Measurements from ENCODE around the gene ZBTB4.

The ZBTB4 gene

DNA sequence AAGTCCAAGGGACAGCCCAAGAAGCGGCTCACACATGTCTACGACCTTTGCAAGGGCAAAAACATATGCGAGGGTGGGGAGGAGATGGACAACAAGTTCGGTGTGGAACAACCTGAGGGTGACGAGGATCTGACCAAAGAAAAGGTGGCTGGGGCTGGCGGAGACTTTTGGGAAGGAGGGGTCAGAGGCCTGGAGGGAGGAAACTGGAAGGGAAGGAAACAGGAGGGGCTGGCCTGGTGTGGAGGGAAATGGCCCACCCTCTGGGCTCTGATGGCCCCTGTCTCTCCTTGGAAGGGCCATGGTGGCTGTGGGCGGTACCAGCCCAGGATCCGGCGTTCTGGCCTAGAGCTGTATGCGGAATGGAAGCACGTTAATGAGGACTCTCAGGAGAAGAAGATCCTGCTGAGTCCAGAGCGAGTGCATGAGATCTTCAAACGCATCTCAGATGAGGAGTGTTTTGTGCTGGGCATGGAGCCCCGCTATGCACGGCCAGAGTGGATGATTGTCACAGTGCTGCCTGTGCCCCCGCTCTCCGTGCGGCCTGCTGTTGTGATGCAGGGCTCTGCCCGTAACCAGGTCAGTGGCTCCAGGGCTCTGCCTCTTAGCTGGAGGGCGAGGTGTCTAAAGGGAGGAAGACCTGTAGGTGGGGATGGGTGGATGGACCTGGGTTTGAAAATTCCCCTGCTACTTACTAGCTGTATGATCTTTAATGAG, 17.2 kb upstream of the ZBTB4 start:
- Histone ChIP-seq H3K4me3 (ENCODE audit: low read depth, low read length, poor library complexity, severe bottlenecking) (no peak overlapping the region), H3K27ac (ENCODE audit: low read depth, low read length, poor library complexity, severe bottlenecking) (no peak overlapping the region), H3K4me1 (ENCODE audit: insufficient read depth, low read length, severe bottlenecking) (peaks cover 17% of the 10 kb centered on the region), H2AFZ (ENCODE audit: low read length) (no peak overlapping the region), H3K4me2 (ENCODE audit: low read length) (no peak overlapping the region), H3K9ac (ENCODE audit: low read length) (no peak overlapping the region), H3K79me2 (ENCODE audit: insufficient read depth, low read length) (peaks cover 34% of the 10 kb centered on the region), H4K20me1 (ENCODE audit: insufficient read depth, low read length) (no peaks in the 10 kb centered on the region), H3K9me2 (ENCODE audit: low read depth, low read length) (no peaks in the 10 kb centered on the region), H3K9me3 (ENCODE audit: low read length) (no peaks in the 10 kb centered on the region), H3F3A (ENCODE audit: insufficient read depth, low read length) (no peaks in the 10 kb centered on the region), H3K36me3 (ENCODE audit: insufficient read depth, low read length) (peaks cover 77% of the 10 kb centered on the region), H3K27me3 (ENCODE audit: insufficient read depth, low read length) (no peaks in the 10 kb centered on the region)
- TF ChIP-seq, protein P1, sequence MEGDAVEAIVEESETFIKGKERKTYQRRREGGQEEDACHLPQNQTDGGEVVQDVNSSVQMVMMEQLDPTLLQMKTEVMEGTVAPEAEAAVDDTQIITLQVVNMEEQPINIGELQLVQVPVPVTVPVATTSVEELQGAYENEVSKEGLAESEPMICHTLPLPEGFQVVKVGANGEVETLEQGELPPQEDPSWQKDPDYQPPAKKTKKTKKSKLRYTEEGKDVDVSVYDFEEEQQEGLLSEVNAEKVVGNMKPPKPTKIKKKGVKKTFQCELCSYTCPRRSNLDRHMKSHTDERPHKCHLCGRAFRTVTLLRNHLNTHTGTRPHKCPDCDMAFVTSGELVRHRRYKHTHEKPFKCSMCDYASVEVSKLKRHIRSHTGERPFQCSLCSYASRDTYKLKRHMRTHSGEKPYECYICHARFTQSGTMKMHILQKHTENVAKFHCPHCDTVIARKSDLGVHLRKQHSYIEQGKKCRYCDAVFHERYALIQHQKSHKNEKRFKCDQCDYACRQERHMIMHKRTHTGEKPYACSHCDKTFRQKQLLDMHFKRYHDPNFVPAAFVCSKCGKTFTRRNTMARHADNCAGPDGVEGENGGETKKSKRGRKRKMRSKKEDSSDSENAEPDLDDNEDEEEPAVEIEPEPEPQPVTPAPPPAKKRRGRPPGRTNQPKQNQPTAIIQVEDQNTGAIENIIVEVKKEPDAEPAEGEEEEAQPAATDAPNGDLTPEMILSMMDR (IDR thresholded peaks at IDR 0.05; ENCODE audit: low read length): no peak
- TF ChIP-seq EZH2 (IDR thresholded peaks at IDR 0.05; ENCODE audit: borderline replicate concordance, low read length): no peak

DNA sequence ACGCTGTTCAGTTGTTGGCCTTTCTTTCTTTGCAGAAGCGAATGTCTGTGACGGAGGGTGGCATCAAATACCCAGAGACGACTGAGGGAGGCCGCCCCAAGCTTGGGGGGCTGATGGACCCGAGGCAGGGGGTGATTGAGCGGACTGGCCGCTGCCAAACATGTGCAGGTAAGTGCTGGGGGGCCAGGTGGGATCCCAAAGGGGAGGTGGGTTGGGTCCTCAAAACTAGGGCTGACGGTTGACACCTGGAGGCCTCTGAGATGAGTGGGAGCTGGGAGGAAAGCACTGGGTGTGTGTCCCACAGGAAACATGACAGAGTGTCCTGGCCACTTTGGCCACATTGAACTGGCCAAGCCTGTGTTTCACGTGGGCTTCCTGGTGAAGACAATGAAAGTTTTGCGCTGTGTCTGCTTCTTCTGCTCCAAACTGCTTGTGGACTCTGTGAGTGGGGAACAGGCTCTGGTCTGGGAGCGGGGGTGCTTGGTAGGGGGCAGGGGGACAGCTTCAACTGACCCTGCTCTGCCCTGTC, 16.5 kb upstream of the ZBTB4 start:
- H2AFZ ChIP-seq (ENCODE audit: low read length): no peak overlapping the region
- no peak overlapping the region for H3K4me3 ChIP-seq (ENCODE audit: low read depth, low read length, poor library complexity, severe bottlenecking)
- peaks cover 77% of the 10 kb centered on the region for H3K36me3 ChIP-seq (ENCODE audit: insufficient read depth, low read length)
- H3F3A ChIP-seq (ENCODE audit: insufficient read depth, low read length): no peaks in the 10 kb centered on the region
- H3K9me3 ChIP-seq (ENCODE audit: low read length): no peaks in the 10 kb centered on the region
- H3K27ac ChIP-seq (ENCODE audit: low read depth, low read length, poor library complexity, severe bottlenecking): no peak overlapping the region
- TF ChIP-seq EZH2 (IDR thresholded peaks at IDR 0.05; ENCODE audit: borderline replicate concordance, low read length): no peak
- TF ChIP-seq, protein P1 (IDR thresholded peaks at IDR 0.05; ENCODE audit: low read length): no peak
- no peak overlapping the region for H3K9ac ChIP-seq (ENCODE audit: low read length)
- no peaks in the 10 kb centered on the region for H3K9me2 ChIP-seq (ENCODE audit: low read depth, low read length)
- H4K20me1 ChIP-seq (ENCODE audit: insufficient read depth, low read length): no peaks in the 10 kb centered on the region
- H3K27me3 ChIP-seq (ENCODE audit: insufficient read depth, low read length): no peaks in the 10 kb centered on the region
- no peak overlapping the region for H3K4me2 ChIP-seq (ENCODE audit: low read length)
- peaks cover 24% of the 10 kb centered on the region for H3K4me1 ChIP-seq (ENCODE audit: insufficient read depth, low read length, severe bottlenecking)
- H3K79me2 ChIP-seq (ENCODE audit: insufficient read depth, low read length): peaks cover 39% of the 10 kb centered on the region

DNA sequence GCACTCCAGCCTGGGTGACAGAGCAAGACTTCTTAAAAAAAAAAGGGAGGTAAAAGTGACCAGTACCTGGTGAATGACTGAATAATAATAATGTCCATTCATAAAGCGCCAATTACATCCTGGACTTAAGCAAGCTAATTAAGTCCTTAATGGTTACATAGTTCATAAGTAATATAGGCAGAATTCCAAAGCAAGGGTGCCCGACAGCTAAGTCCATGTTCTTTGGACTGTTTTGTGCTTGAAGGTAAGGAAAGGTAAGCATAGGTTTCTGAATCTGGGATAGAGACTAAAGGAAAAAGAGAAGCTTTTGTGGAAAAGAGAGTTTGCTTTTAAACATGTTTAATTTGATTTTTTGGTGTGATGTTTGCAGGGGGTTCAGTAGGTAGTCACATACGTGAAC, 14.5 kb upstream of the ZBTB4 start:
- peaks cover 34% of the 10 kb centered on the region for H3K4me1 ChIP-seq (ENCODE audit: insufficient read depth, low read length, severe bottlenecking)
- peaks cover 60% of the 10 kb centered on the region for H3K79me2 ChIP-seq (ENCODE audit: insufficient read depth, low read length)
- H3K27me3 ChIP-seq (ENCODE audit: insufficient read depth, low read length): no peaks in the 10 kb centered on the region
- no peaks in the 10 kb centered on the region for H3K9me2 ChIP-seq (ENCODE audit: low read depth, low read length)
- H3K4me2 ChIP-seq (ENCODE audit: low read length): no peak overlapping the region
- H3K4me3 ChIP-seq (ENCODE audit: low read depth, low read length, poor library complexity, severe bottlenecking): no peak overlapping the region
- peaks cover 69% of the 10 kb centered on the region for H3K36me3 ChIP-seq (ENCODE audit: insufficient read depth, low read length)
- no peak overlapping the region for H2AFZ ChIP-seq (ENCODE audit: low read length)
- no peak for TF ChIP-seq EZH2 (IDR thresholded peaks at IDR 0.05; ENCODE audit: borderline replicate concordance, low read length)
- TF ChIP-seq, protein P1 (IDR thresholded peaks at IDR 0.05; ENCODE audit: low read length): no peak
- H3F3A ChIP-seq (ENCODE audit: insufficient read depth, low read length): no peaks in the 10 kb centered on the region
- H3K9me3 ChIP-seq (ENCODE audit: low read length): no peaks in the 10 kb centered on the region
- H3K9ac ChIP-seq (ENCODE audit: low read length): no peak overlapping the region
- no peak overlapping the region for H3K27ac ChIP-seq (ENCODE audit: low read depth, low read length, poor library complexity, severe bottlenecking)
- H4K20me1 ChIP-seq (ENCODE audit: insufficient read depth, low read length): no peaks in the 10 kb centered on the region
